T-cell (primary cell): ENCODE measurements around the gene RAB41. TPM values are rescaled to one million over a fixed set of nuclear protein-coding genes. Genes with fewer than 3 reads are reported as not detected.

Experiments used
- ATAC-seq, 4 experiments: fragments of 200-7000 bp in 3 of 4; fragments of 150-1000 bp in 1 of 4; cut with Tn5 transposase; replicated peaks in 1 of 4; 1 replicate in 3 of 4; 2 replicates in 1 of 4; pipeline ENCODE4 v1.10.0; 2021; ENCODE audit warnings: moderate library complexity in 3 of 4, mild to moderate bottlenecking in 2 of 4, moderate number of reproducible peaks in 1 of 4
- CTCF ChIA-PET, 2 donors: fragments of 300-600 bp; sonication (Branson Sonifier 250); formaldehyde crosslinking; loops; one replicate each; lab custom pipeline; 2022; ENCODE audit warnings: antibody characterized with exemption in 2 of 2; lab: Charles Lee
- POLR2A ChIA-PET, 2 donors: fragments of 300-600 bp; sonication (Branson Sonifier 250); formaldehyde crosslinking; loops; one replicate each; lab custom pipeline; 2022; ENCODE audit warnings: antibody characterized with exemption in 2 of 2; lab: Charles Lee
- DNase-seq, 35 experiments: peaks; one replicate each; pipeline versions ENCODE4 v3.0.0 to v3.0.0-alpha.2; 2013 to 2023
- H3K27ac ChIP-seq: one replicate; pipeline ENCODE4 v1.5.1; 2013; ENCODE audit warnings: low read length
- H3K27me3 ChIP-seq, 2 experiments: replicated peaks in 1 of 2; 1 replicate in 1 of 2; 2 replicates in 1 of 2; pipeline versions ENCODE4 v1.6.1 to v1.7.0; 2013; ENCODE audit warnings: low read length in 1 of 2, mixed read lengths in 1 of 2; ENCODE audit not compliant: control insufficient read depth in 2 of 2, insufficient read depth in 2 of 2; ENCODE audit errors: extremely low read depth in 1 of 2
- H3K36me3 ChIP-seq, 2 donors: 1 replicate in 1 of 2; 2 replicates in 1 of 2; pipeline versions ENCODE4 v1.6.1 to v1.7.0; 2013; ENCODE audit warnings: low read length in 1 of 2; ENCODE audit not compliant: control insufficient read depth in 2 of 2, insufficient read depth in 1 of 2; ENCODE audit errors: extremely low read depth in 1 of 2
- H3K4me1 ChIP-seq, 2 experiments: 1 replicate in 1 of 2; 2 replicates in 1 of 2; pipeline versions ENCODE4 v1.6.1 to v1.7.0; 2013; ENCODE audit warnings: low read length in 2 of 2, mixed read lengths in 1 of 2; ENCODE audit not compliant: insufficient read depth in 2 of 2, control insufficient read depth in 1 of 2; ENCODE audit errors: extremely low read depth in 1 of 2
- H3K4me3 ChIP-seq, 2 donors: 1 replicate in 1 of 2; 2 replicates in 1 of 2; pipeline versions ENCODE4 v1.5.1 to v1.7.0; 2013; ENCODE audit warnings: mild to moderate bottlenecking in 2 of 2, low read length in 1 of 2, moderate library complexity in 1 of 2; ENCODE audit not compliant: control insufficient read depth in 1 of 2; ENCODE audit errors: extremely low read depth in 1 of 2
- H3K9me3 ChIP-seq: 2 replicates; pipeline ENCODE4 v1.7.0; 2013
- H3K27ac Mint-ChIP-seq, 2 donors: one replicate each; pipeline ENCODE4 v1.8.0; 2020 to 2021; ENCODE audit warnings: mild to moderate bottlenecking in 2 of 2, mixed read lengths in 2 of 2
- H3K27me3 Mint-ChIP-seq, 2 donors: one replicate each; pipeline ENCODE4 v1.8.0; 2021 to 2022; ENCODE audit warnings: mixed read lengths in 2 of 2
- H3K36me3 Mint-ChIP-seq: one replicate; pipeline ENCODE4 v1.8.0; 2021; ENCODE audit warnings: mixed read lengths
- H3K4me1 Mint-ChIP-seq, 3 donors: one replicate each; pipeline ENCODE4 v1.8.0; 2020 to 2022; ENCODE audit warnings: mixed read lengths in 3 of 3, mild to moderate bottlenecking in 1 of 3
- H3K4me3 Mint-ChIP-seq, 3 donors: one replicate each; pipeline ENCODE4 v1.8.0; 2020 to 2022; ENCODE audit warnings: mild to moderate bottlenecking in 3 of 3, mixed read lengths in 3 of 3, moderate library complexity in 3 of 3
- H3K9me3 Mint-ChIP-seq, 3 donors: one replicate each; pipeline ENCODE4 v1.8.0; 2020 to 2022; ENCODE audit warnings: mixed read lengths in 3 of 3
- WGBS: methylation state at CpG from one replicate; pipeline ENCODE4 v1.1.5; 2013; ENCODE audit warnings: missing lambda C conversion rate; ENCODE audit not compliant: insufficient coverage; 5-methylcytosine and 5-hydroxymethylcytosine counted together
- total RNA-seq, 35 experiments: library from RNA in 6 of 35; stranded (reverse) in 6 of 35; fragments of 120-200 nt in 1 of 35; gene quantifications; one replicate each; pipeline versions ENCODE4 v1.2.1 to v1.2.4 and lab custom pipeline; 2013 to 2026

Gene RAB41
- total RNA-seq, 5 donors from 2014 or later (not counting 1 experiment from before 2014, with no cell fraction given) = not detected

DNA sequence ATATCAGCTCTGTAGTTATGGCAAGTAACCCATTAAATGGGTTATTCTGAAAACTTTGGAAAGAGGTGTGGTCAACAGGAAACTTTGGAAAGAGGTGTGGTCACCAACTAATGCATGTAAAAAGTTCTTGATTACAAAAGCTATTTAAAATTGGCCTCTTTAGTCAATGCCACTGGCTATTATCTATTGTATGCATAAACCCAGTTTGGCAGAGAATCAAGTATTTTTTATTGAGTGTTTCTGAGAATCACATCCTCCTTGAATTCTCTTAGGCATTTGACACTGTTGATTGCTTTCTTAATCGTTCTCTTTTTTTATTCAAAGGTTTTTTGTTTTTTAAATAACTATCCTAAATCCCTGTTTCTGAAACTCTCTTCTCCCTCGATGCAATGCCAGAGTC is 29.5 kb upstream of the RAB41 start:
- Mint-ChIP-seq H3K4me1 (no peaks in the 10 kb centered on the region), H3K4me3 (no peak overlapping the region), H3K36me3 (peaks cover 22% of the 10 kb centered on the region), H3K27ac (no peak overlapping the region), H3K9me3 (no peaks in the 10 kb centered on the region), H3K27me3 (peaks cover 0 to 16% of the 10 kb centered on the region in 2 donors)
- ATAC-seq (no peak), DNase-seq (no peak)
- ChIA-PET POLR2A (no interaction called here), CTCF (no interaction called here)
- WGBS = no CpG with 5 or more reads among the region's 2 CpGs
- Histone ChIP-seq H3K27ac (no peak overlapping the region), H3K27me3 (no peaks in the 10 kb centered on the region), H3K4me3 (no peak overlapping the region), H3K9me3 (no peaks in the 10 kb centered on the region), H3K4me1 (no peaks in the 10 kb centered on the region), H3K36me3 (no peaks in the 10 kb centered on the region)

- Histone ChIP-seq H3K27ac (no peak overlapping the region), H3K36me3 (no peaks in the 10 kb centered on the region), H3K9me3 (no peaks in the 10 kb centered on the region), H3K27me3 (no peaks in the 10 kb centered on the region), H3K4me3 (no peak overlapping the region), H3K4me1 (no peaks in the 10 kb centered on the region)
- Mint-ChIP-seq H3K36me3 (peaks cover 23% of the 10 kb centered on the region), H3K9me3 (no peaks in the 10 kb centered on the region), H3K27me3 (peaks cover 0 to 16% of the 10 kb centered on the region in 2 donors), H3K4me1 (no peaks in the 10 kb centered on the region), H3K27ac (no peak overlapping the region), H3K4me3 (no peak overlapping the region)
- DNase-seq (no peak), ATAC-seq (no peak)
- WGBS = no CpG with 5 or more reads among the region's 3 CpGs
- ChIA-PET POLR2A (no interaction called here), CTCF (no interaction called here)
Measured at GRCh38 chrX:70253377-70254062, 28.5 kb upstream of the RAB41 start.

DNA sequence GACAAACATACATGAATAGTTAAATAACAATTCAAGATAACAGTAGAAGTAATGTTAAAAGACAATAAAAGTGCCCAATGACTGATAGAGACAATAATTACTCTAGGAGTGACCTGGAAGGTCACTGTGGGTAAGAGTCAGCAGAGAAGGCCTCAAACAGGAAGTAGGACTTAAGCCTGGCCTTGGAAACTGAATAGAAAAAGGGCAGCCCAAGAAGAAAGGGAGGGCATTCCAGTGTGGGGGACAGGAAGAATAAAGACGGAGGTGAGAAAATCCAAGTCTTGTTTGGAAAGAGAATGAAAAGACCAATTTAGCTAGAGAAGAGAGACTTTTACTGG is 27.9 kb upstream of the RAB41 start:
- no peak for ATAC-seq
- no peak for DNase-seq
- Mint-ChIP-seq H3K9me3 (no peaks in the 10 kb centered on the region), H3K36me3 (peaks cover 28% of the 10 kb centered on the region), H3K27ac (no peak overlapping the region), H3K4me1 (no peaks in the 10 kb centered on the region), H3K4me3 (no peak overlapping the region), H3K27me3 (peaks cover 0 to 16% of the 10 kb centered on the region in 2 donors)
- no peaks in the 10 kb centered on the region for H3K36me3 ChIP-seq
- no peaks in the 10 kb centered on the region for H3K27me3 ChIP-seq
- H3K27ac ChIP-seq = no peak overlapping the region
- ChIA-PET POLR2A (no interaction called here), CTCF (no interaction called here)
- no peaks in the 10 kb centered on the region for H3K4me1 ChIP-seq
- no CpG with 5 or more reads among the region's 1 CpG for WGBS
- no peaks in the 10 kb centered on the region for H3K9me3 ChIP-seq
- no peak overlapping the region for H3K4me3 ChIP-seq

- no peaks in the 10 kb centered on the region for H3K36me3 ChIP-seq
- Mint-ChIP-seq H3K4me1 (no peaks in the 10 kb centered on the region), H3K4me3 (no peak overlapping the region), H3K9me3 (no peaks in the 10 kb centered on the region), H3K27ac (no peak overlapping the region), H3K36me3 (peaks cover 30% of the 10 kb centered on the region), H3K27me3 (peaks cover 0 to 16% of the 10 kb centered on the region in 2 donors)
- no peaks in the 10 kb centered on the region for H3K4me1 ChIP-seq
- no peak overlapping the region for H3K27ac ChIP-seq
- ChIA-PET CTCF (no interaction called here), POLR2A (no interaction called here)
- WGBS = no CpG with 5 or more reads among the region's 3 CpGs
- H3K4me3 ChIP-seq = no peak overlapping the region
- no peaks in the 10 kb centered on the region for H3K27me3 ChIP-seq
- H3K9me3 ChIP-seq = no peaks in the 10 kb centered on the region
- ATAC-seq (no peak), DNase-seq (no peak)
Measured at GRCh38 chrX:70254909-70255308, 27.1 kb upstream of the RAB41 start.

DNA sequence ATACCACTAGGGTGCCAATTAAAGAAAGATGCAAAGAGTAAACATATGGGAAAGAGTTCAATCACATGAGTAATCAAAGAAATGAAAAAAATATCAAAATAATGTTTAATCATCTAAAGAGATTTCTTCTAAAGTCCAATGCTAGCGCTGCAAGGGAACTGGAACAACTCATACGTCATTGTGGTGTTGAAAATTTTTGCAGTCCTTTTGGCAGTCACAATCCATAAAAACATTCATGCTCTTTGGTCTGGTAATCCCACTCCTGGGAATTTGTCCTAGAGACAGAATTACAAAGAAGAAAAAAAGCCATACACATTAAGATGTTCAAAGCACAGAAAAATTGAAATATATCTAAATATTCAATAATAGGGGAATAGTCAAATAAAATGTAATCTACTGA is 26.5 kb upstream of the RAB41 start:
- Histone ChIP-seq H3K4me3 (no peak overlapping the region), H3K27me3 (no peaks in the 10 kb centered on the region), H3K36me3 (no peaks in the 10 kb centered on the region), H3K9me3 (no peaks in the 10 kb centered on the region), H3K4me1 (no peaks in the 10 kb centered on the region), H3K27ac (no peak overlapping the region)
- no peak for ATAC-seq
- H3K36me3 Mint-ChIP-seq = peaks cover 30% of the 10 kb centered on the region
- no peak for DNase-seq
- H3K27me3 Mint-ChIP-seq = peaks cover 0 to 16% of the 10 kb centered on the region in 2 donors
- no peaks in the 10 kb centered on the region for H3K9me3 Mint-ChIP-seq
- ChIA-PET POLR2A (no interaction called here), CTCF (no interaction called here)
- WGBS = no CpG with 5 or more reads among the region's 2 CpGs
- no peak overlapping the region for H3K4me3 Mint-ChIP-seq
- H3K27ac Mint-ChIP-seq = no peak overlapping the region
- no peaks in the 10 kb centered on the region for H3K4me1 Mint-ChIP-seq

DNA sequence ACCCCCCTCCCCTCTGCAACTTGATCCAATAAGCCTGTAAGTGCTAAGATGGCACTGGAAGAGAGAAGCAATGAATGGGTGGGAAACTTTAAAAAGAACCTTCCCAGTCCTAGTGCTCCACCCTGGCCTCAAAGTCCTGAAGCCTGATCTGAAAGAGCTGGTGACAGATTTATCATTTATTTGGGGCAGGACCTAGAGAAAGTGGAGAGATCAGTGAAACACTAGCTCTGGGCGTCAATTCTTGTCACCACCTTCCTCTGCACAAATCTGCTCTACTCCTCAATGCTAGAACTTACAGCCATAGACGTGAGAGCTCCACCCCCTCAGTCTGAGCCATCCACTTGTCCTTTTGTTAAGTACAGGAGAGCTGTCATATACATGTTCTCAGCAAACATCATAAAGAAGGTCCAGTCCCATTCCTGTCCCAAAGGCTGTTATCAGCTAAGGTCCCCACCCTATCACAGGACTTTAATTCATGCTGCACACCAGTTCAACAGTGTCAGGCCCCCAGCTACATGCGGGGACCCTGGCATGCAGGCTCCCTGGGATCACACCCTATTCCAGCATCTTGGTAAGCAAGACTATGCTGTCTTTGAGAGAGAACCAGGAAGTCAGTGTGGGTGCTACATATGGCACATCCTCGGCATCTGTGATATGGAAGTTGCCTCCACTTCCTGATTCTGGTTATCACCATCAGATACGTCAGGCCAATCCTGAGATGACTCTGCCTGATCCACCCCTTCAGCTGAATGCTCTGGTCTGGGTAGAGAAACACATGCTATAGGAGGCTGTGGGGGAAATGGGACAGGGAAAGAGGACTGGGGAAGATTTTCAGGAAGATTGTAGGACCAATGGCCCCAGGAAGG is 24.3 kb upstream of the RAB41 start:
- Mint-ChIP-seq H3K36me3 (peaks cover 30% of the 10 kb centered on the region), H3K4me3 (no peak overlapping the region), H3K4me1 (no peaks in the 10 kb centered on the region), H3K27me3 (peaks cover 0 to 15% of the 10 kb centered on the region in 2 donors), H3K9me3 (no peaks in the 10 kb centered on the region), H3K27ac (no peak overlapping the region)
- H3K27me3 ChIP-seq = no peaks in the 10 kb centered on the region
- DNase-seq (no peak), ATAC-seq (no peak)
- no peak overlapping the region for H3K4me3 ChIP-seq
- no peak overlapping the region for H3K27ac ChIP-seq
- ChIA-PET CTCF (no interaction called here), POLR2A (no interaction called here)
- H3K9me3 ChIP-seq = no peaks in the 10 kb centered on the region
- no peaks in the 10 kb centered on the region for H3K4me1 ChIP-seq
- WGBS = no CpG with 5 or more reads among the region's 5 CpGs
- H3K36me3 ChIP-seq = no peaks in the 10 kb centered on the region
